HepG2 (cell line): ENCODE measurements around the gene GGNBP2. TPM values are rescaled to one million over a fixed set of nuclear protein-coding genes. Genes with fewer than 3 reads are reported as not detected.
A peak's percentile ranks its signal among the peaks of the same experiment; 100 is the strongest.

Experiments used
- DMAP1 ChIP-seq: IDR thresholded peaks from 2 replicates; pipeline ENCODE4 v1.6.1; 2016
- EZH2 ChIP-seq: conservative IDR thresholded peaks from 2 replicates; pipeline ENCODE4 v1.6.1; 2012; ENCODE audit warnings: mild to moderate bottlenecking, low read depth, low read length, moderate library complexity
- FOSL2 ChIP-seq: sonication (generic); formaldehyde crosslinking; IDR thresholded peaks from 2 replicates; pipeline ENCODE4 v1.4.0; 2020; ENCODE audit warnings: missing genetic modification reagents
- FOXC1 ChIP-seq: sonication (generic); formaldehyde crosslinking; IDR thresholded peaks from 2 replicates; pipeline ENCODE4 v1.8.0; 2022; ENCODE audit warnings: mild to moderate bottlenecking, missing genetic modification reagents, borderline replicate concordance
- HMG20B ChIP-seq: conservative IDR thresholded peaks from 2 replicates; pipeline ENCODE4 v1.6.1; 2016; ENCODE audit warnings: missing genetic modification reagents, missing compliant biosample characterization
- KLF15 ChIP-seq: sonication (generic); formaldehyde crosslinking; IDR thresholded peaks from 2 replicates; pipeline ENCODE4 v1.8.1; 2023; ENCODE audit warnings: borderline replicate concordance, mild to moderate bottlenecking, inconsistent platforms, missing genetic modification reagents, mixed read lengths
- MTA1 ChIP-seq: sonication (generic); formaldehyde crosslinking; IDR thresholded peaks from 2 replicates; pipeline ENCODE4 v1.4.0; 2020; ENCODE audit warnings: missing genetic modification reagents, mild to moderate bottlenecking, borderline replicate concordance
- REXO4 ChIP-seq: sonication (generic); formaldehyde crosslinking; IDR thresholded peaks from 2 replicates; pipeline ENCODE4 v1.8.0; 2022; ENCODE audit warnings: missing genetic modification reagents, mild to moderate bottlenecking, borderline replicate concordance
- RNF2 ChIP-seq: fragments of 450-650 bp; conservative IDR thresholded peaks from 2 replicates; pipeline ENCODE4 v1.6.1; 2016; ENCODE audit warnings: low read depth
- SAFB2 ChIP-seq: sonication (generic); formaldehyde crosslinking; IDR thresholded peaks from 2 replicates; pipeline ENCODE4 v1.5.1; 2020; ENCODE audit warnings: missing genetic modification reagents, low read depth, mild to moderate bottlenecking, borderline replicate concordance
- SNAI1 ChIP-seq: sonication (generic); formaldehyde crosslinking; IDR thresholded peaks from 2 replicates; pipeline ENCODE4 v1.5.0; 2020; ENCODE audit warnings: mild to moderate bottlenecking, missing genetic modification reagents, borderline replicate concordance
- ZBTB1 ChIP-seq: sonication (generic); formaldehyde crosslinking; IDR thresholded peaks from 2 replicates; pipeline ENCODE4 v1.4.0; 2020; ENCODE audit warnings: missing genetic modification reagents, borderline replicate concordance
- ZNF331 ChIP-seq: sonication (generic); formaldehyde crosslinking; IDR thresholded peaks from 2 replicates; pipeline ENCODE4 v1.4.0; 2020; ENCODE audit warnings: missing genetic modification reagents
- ZNF335 ChIP-seq: sonication (generic); formaldehyde crosslinking; IDR thresholded peaks from 2 replicates; pipeline ENCODE4 v1.4.0; 2020; ENCODE audit warnings: missing genetic modification reagents
- ZNF484 ChIP-seq: sonication (generic); formaldehyde crosslinking; IDR thresholded peaks from 2 replicates; pipeline ENCODE4 v1.5.1; 2020; ENCODE audit warnings: mild to moderate bottlenecking, low read depth, missing genetic modification reagents, borderline replicate concordance
- ZNF567 ChIP-seq: sonication (generic); formaldehyde crosslinking; IDR thresholded peaks from 2 replicates; pipeline ENCODE4 v1.8.1; 2023; ENCODE audit warnings: mild to moderate bottlenecking, missing genetic modification reagents, borderline replicate concordance
- ZNF776 ChIP-seq: sonication (generic); formaldehyde crosslinking; IDR thresholded peaks from 2 replicates; pipeline ENCODE4 v1.4.0; 2020; ENCODE audit warnings: mild to moderate bottlenecking, missing genetic modification reagents
- ZSCAN20 ChIP-seq: sonication (generic); formaldehyde crosslinking; IDR thresholded peaks from 2 replicates; pipeline ENCODE4 v1.4.0; 2020; ENCODE audit warnings: missing genetic modification reagents, mild to moderate bottlenecking, borderline replicate concordance
- ZSCAN31 ChIP-seq: sonication (generic); formaldehyde crosslinking; IDR thresholded peaks from 2 replicates; pipeline ENCODE4 v1.5.0; 2020; ENCODE audit warnings: low read depth, mild to moderate bottlenecking, missing genetic modification reagents
- ZSCAN9 ChIP-seq: IDR thresholded peaks from 2 replicates; pipeline ENCODE4 v1.6.1; 2016; ENCODE audit warnings: borderline replicate concordance
- polyA plus RNA-seq, 8 experiments: library from polyadenylated mRNA; depleted of rRNA in 3 of 8; stranded (reverse) in 7 of 8; unstranded in 1 of 8; fragments of >200 nt; fragmentation: Illumina TruSeq in 4 of 8; extraction: Trizol in 4 of 8; gene quantifications; 2 replicates each; pipeline versions ENCODE4 v1.2.1 to v1.2.3, GENCODE V29; 2011 to 2016; ENCODE audit warnings: low read depth in 4 of 8, missing spikeins in 1 of 8, mixed read lengths in 1 of 8; ENCODE audit not compliant: insufficient read depth in 1 of 8
- total RNA-seq, 5 experiments: library from RNA; depleted of rRNA; stranded (reverse); fragments of >200 nt; fragmentation: Illumina TruSeq; extraction: Trizol; gene quantifications; 2 replicates each; pipeline ENCODE4 v1.2.3, GENCODE V29; 2016; ENCODE audit warnings: low read depth in 1 of 5
- TF ChIP-seq, protein P1 (sequence below): sonication (generic); formaldehyde crosslinking; IDR thresholded peaks from 2 replicates; pipeline ENCODE4 v1.9.0; 2021; ENCODE audit warnings: missing genetic modification reagents, borderline replicate concordance
- TF ChIP-seq, protein P2 (sequence below): sonication (generic); formaldehyde crosslinking; IDR thresholded peaks from 2 replicates; pipeline ENCODE4 v1.4.0; 2020; ENCODE audit warnings: mild to moderate bottlenecking, missing genetic modification reagents, borderline replicate concordance

Gene GGNBP2
- total and polyA plus RNA-seq, 2 of the 13 experiments (the other 11 are each of a cell fraction or from before 2014, with no cell fraction given): 53.3 to 84.2 TPM

- peak; percentile 47; the same call in 1 of the 2 replicates for TF ChIP-seq FOXC1 (CRISPR knock-in tag)
- TF ChIP-seq ZNF331 (CRISPR knock-in tag): peak; percentile 67
- TF ChIP-seq DMAP1 (CRISPR knock-in tag): peak; percentile 91
- TF ChIP-seq EZH2: no peak
- TF ChIP-seq REXO4: no peak
- TF ChIP-seq ZBTB1: no peak
- peak; percentile 28; the same call in 1 of the 2 replicates for TF ChIP-seq ZNF776
- TF ChIP-seq, protein P1, sequence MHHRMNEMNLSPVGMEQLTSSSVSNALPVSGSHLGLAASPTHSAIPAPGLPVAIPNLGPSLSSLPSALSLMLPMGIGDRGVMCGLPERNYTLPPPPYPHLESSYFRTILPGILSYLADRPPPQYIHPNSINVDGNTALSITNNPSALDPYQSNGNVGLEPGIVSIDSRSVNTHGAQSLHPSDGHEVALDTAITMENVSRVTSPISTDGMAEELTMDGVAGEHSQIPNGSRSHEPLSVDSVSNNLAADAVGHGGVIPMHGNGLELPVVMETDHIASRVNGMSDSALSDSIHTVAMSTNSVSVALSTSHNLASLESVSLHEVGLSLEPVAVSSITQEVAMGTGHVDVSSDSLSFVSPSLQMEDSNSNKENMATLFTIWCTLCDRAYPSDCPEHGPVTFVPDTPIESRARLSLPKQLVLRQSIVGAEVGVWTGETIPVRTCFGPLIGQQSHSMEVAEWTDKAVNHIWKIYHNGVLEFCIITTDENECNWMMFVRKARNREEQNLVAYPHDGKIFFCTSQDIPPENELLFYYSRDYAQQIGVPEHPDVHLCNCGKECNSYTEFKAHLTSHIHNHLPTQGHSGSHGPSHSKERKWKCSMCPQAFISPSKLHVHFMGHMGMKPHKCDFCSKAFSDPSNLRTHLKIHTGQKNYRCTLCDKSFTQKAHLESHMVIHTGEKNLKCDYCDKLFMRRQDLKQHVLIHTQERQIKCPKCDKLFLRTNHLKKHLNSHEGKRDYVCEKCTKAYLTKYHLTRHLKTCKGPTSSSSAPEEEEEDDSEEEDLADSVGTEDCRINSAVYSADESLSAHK (CRISPR knock-in tag): no peak
- no peak; the same call in 1 of the 2 replicates for TF ChIP-seq MTA1 (CRISPR knock-in tag)
- TF ChIP-seq FOSL2: peak; percentile 24; the same call in 1 of the 2 replicates
- peak; percentile 57; the same call in 1 of the 2 replicates for TF ChIP-seq ZNF335 (CRISPR knock-in tag)
- peak; percentile 57 for TF ChIP-seq HMG20B (CRISPR knock-in tag)
- no peak for TF ChIP-seq ZNF484 (CRISPR knock-in tag)
- no peak for TF ChIP-seq ZSCAN20 (CRISPR knock-in tag)
- TF ChIP-seq ZNF567 (CRISPR knock-in tag): no peak
- no peak for TF ChIP-seq ZSCAN31 (CRISPR knock-in tag)
- peak; percentile 80; the same call in 1 of the 2 replicates for TF ChIP-seq SNAI1 (CRISPR knock-in tag)
- 0 out of 2 replicates have a peak, but pooled peaks have one; percentile 55 for TF ChIP-seq SAFB2
- TF ChIP-seq, protein P2, sequence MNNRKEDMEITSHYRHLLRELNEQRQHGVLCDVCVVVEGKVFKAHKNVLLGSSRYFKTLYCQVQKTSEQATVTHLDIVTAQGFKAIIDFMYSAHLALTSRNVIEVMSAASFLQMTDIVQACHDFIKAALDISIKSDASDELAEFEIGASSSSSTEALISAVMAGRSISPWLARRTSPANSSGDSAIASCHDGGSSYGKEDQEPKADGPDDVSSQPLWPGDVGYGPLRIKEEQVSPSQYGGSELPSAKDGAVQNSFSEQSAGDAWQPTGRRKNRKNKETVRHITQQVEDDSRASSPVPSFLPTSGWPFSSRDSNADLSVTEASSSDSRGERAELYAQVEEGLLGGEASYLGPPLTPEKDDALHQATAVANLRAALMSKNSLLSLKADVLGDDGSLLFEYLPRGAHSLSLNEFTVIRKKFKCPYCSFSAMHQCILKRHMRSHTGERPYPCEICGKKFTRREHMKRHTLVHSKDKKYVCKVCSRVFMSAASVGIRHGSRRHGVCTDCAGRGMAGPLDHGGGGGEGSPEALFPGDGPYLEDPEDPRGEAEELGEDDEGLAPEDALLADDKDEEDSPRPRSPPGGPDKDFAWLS (CRISPR knock-in tag): 0 out of 2 replicates have a peak, but pooled peaks have one; percentile 49
- TF ChIP-seq KLF15: no peak
- no peak for TF ChIP-seq RNF2
- peak; percentile 43 for TF ChIP-seq ZSCAN9
Measured at GRCh38 chr17:36545465-36546417, 1.0 kb downstream of the GGNBP2 start (continued).
